Esophagus muscularis mucosa (tissue), 4 donors: ENCODE results near the gene PRRX2. TPM values are rescaled to one million over a fixed set of nuclear protein-coding genes. Genes with fewer than 3 reads are reported as not detected.
A peak's percentile ranks its signal among the peaks of the same experiment; 100 is the strongest.

ENCODE experiments used
- DNase-seq: peaks from one replicate; pipeline ENCODE4 v3.0.0-alpha.2; 2017; ENCODE audit errors: extremely low spot score
- H3K27ac ChIP-seq, 4 donors: fragments of 200-600 bp; sonication (generic); replicated peaks in 1 of 4; 1 replicate in 3 of 4; 2 replicates in 1 of 4; pipeline ENCODE4 v1.5.1; 2016 to 2019; ENCODE audit warnings: mild to moderate bottlenecking in 1 of 4
- H3K27me3 ChIP-seq, 4 donors: fragments of 200-600 bp; sonication (generic); one replicate each; pipeline versions ENCODE4 v1.5.1 to v1.6.0; 2016 to 2019
- H3K36me3 ChIP-seq, 4 donors: fragments of 200-600 bp; sonication (generic); one replicate each; pipeline ENCODE4 v1.5.1; 2016 to 2019
- H3K4me1 ChIP-seq, 4 donors: fragments of 200-600 bp; sonication (generic); one replicate each; pipeline ENCODE4 v1.5.1; 2016 to 2019
- H3K4me3 ChIP-seq, 4 donors: fragments of 200-600 bp; sonication (generic); 1 replicate in 2 of 4; 2 replicates in 2 of 4; pipeline ENCODE4 v1.5.1; 2016 to 2019; ENCODE audit warnings: mild to moderate bottlenecking in 4 of 4, moderate library complexity in 1 of 4
- H3K9me3 ChIP-seq, 4 donors: fragments of 200-600 bp; sonication (generic); 1 replicate in 3 of 4; 2 replicates in 1 of 4; pipeline ENCODE4 v1.5.1; 2016 to 2019
- EP300 ChIP-seq: sonication (generic); formaldehyde crosslinking; IDR thresholded peaks from one replicate; pipeline ENCODE4 v1.6.1; 2017; ENCODE audit warnings: antibody characterized with exemption
- POLR2A ChIP-seq: fragments of 450-650 bp; IDR thresholded peaks from one replicate; pipeline ENCODE4 v1.6.1; 2017; ENCODE audit warnings: antibody characterized with exemption, moderate library complexity, mild to moderate bottlenecking, low read depth
- POLR2AphosphoS5 ChIP-seq, 2 donors: sonication (generic); formaldehyde crosslinking; IDR thresholded peaks; one replicate each; pipeline ENCODE4 v1.6.1; 2017; ENCODE audit warnings: antibody characterized with exemption in 2 of 2
- WGBS: methylation state at CpG from one replicate; pipeline ENCODE4 v1.1.5; 2018; 5-methylcytosine and 5-hydroxymethylcytosine counted together
- intact Hi-C: fragments of 100-400 bp; cut with DNase I; formaldehyde crosslinking; loops from one replicate; pipeline ENCODE4 v1.15.1; 2023
- total RNA-seq, 4 donors: library from RNA; depleted of rRNA; stranded (reverse); fragments of >200 nt; gene quantifications; one replicate each; pipeline versions ENCODE4 v1.1.0 to v1.2.1, GENCODE V29; 2016
- TF ChIP-seq, protein P1 (sequence below), 3 experiments: fragments of 200-600 bp in 2 of 3; fragments of 450-650 bp in 1 of 3; sonication (generic) in 2 of 3; IDR thresholded peaks; one replicate each; pipeline ENCODE4 v1.5.1; 2017 to 2019; ENCODE audit warnings: antibody characterized with exemption in 3 of 3, mild to moderate bottlenecking in 2 of 3, moderate library complexity in 1 of 3

The PRRX2 gene
- total RNA-seq, 4 donors from 2014 or later: 1.7 to 13.1 (median 6.2) TPM

DNA sequence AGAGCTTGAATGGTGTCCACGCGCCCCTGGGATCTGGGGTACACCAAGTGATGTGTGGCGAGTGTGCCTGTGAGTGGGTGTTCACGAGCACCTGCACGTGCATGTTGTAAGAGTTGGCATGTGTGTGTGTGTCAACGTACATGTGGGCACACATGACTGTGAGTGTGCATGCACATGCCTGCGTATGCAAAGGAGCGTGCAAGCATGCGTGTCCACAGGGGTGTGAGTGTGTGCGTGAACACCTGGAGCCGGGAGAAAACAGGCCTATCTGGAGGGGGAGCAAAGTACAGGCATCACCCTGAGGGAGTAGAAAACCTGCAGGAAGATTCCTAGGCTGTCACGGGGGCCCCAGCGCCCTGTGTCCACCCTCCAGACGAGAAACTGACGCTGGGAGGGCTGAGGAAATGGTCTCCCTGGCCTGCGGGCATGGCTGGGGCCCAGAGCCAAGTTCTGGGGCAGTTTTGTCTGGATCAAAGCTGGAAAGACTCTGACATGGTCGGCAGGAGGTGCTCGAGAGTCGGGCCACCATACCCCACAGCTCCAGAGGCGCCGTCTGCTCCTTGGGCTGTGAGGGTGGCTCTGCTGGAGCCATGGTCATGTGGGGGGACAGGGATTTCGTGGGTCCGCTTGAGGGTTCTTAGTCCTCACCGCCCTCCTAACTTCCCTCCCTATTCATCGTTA lies 55.6 kb downstream of the PRRX2 start:
- TF ChIP-seq POLR2AphosphoS5 (IDR thresholded peaks at IDR 0.05) (no peak), POLR2A (no peak), EP300 (no peak)
- TF ChIP-seq, protein P1, sequence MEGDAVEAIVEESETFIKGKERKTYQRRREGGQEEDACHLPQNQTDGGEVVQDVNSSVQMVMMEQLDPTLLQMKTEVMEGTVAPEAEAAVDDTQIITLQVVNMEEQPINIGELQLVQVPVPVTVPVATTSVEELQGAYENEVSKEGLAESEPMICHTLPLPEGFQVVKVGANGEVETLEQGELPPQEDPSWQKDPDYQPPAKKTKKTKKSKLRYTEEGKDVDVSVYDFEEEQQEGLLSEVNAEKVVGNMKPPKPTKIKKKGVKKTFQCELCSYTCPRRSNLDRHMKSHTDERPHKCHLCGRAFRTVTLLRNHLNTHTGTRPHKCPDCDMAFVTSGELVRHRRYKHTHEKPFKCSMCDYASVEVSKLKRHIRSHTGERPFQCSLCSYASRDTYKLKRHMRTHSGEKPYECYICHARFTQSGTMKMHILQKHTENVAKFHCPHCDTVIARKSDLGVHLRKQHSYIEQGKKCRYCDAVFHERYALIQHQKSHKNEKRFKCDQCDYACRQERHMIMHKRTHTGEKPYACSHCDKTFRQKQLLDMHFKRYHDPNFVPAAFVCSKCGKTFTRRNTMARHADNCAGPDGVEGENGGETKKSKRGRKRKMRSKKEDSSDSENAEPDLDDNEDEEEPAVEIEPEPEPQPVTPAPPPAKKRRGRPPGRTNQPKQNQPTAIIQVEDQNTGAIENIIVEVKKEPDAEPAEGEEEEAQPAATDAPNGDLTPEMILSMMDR (IDR thresholded peaks at IDR 0.05): no peak
- Histone ChIP-seq H3K36me3 (no peaks in the 10 kb centered on the region), H3K27me3 (peaks cover 0 to 4% (median 0%) of the 10 kb centered on the region in 4 donors), H3K27ac (no peak overlapping the region), H3K4me3 (no peak overlapping the region), H3K4me1 (peaks cover 0 to 15% (median 9%) of the 10 kb centered on the region in 4 donors), H3K9me3 (no peaks in the 10 kb centered on the region)
- intact Hi-C loops: no loop called here
- DNase-seq: no peak
- 92% methylated on average over 15 of the region's 25 CpGs for WGBS

DNA sequence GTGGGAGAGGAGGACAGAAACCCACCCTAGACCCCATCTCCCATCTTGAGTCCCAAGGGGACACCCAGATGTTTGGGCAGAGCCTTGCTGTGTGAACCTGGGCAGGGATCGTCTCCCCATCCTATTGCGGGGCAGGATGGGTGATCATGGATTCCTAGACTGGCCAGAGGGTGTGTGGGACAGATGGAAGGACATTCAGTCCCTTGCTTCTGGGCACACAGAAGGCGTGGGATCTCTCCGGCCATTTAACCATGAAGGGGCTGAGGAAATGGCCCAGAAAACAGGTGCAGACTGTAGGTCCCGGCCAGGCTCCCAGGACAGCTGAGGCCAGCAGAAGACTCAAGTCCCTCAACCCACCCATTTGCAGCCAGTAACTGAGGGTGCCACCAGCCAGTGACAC lies 57.5 kb downstream of the PRRX2 start:
- 90% methylated on average over 2 of the region's 5 CpGs for WGBS

DNA sequence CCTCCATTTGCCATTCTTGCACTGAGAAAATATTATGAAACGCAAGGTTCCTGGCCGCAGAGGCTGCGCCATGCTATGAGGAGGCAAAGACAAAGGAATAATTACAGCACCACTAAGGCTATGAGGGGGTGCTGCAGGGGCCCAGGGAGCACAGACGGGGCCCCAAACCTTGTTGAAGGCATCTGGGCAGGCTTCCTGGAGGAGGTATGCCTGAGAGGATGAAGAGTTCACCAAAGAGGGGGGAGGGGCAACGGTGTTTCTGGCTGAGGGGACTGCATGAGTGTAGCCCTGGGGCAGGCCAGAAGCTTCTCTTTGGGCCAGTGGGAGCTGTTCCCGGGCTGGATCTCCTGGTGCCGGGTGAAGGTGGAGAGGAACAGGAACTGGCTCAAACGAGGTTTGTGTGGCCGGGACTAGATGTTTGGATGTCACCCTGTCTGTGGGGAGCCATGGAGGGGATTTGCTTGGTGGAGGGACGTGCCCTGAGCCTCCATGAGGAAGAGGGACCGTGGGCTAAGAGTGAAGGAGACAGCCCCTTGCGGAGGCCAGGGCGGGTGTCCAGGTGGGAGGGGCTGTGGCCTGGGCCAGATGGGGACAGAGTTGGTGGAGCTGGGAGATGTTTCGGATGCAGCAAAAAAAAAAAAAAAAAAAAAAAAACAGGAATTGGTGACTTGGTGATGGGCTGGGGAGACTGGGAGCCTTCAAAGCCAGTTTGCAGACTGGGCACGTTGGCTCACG lies 59.2 kb downstream of the PRRX2 start:
- H3K36me3 ChIP-seq: no peaks in the 10 kb centered on the region
- DNase-seq: no peak
- H3K27ac ChIP-seq: no peak overlapping the region
- H3K9me3 ChIP-seq: no peaks in the 10 kb centered on the region
- no peak for TF ChIP-seq POLR2A
- TF ChIP-seq, protein P1 (IDR thresholded peaks at IDR 0.05): no peak
- TF ChIP-seq EP300: no peak
- no peak for TF ChIP-seq POLR2AphosphoS5 (IDR thresholded peaks at IDR 0.05)
- peaks cover 0 to 4% (median 0%) of the 10 kb centered on the region in 4 donors for H3K27me3 ChIP-seq
- intact Hi-C loops: no loop called here
- H3K4me3 ChIP-seq: no peak overlapping the region
- WGBS: 86% methylated on average over 15 of the region's 16 CpGs
- peaks cover 9 to 18% (median 17%) of the 10 kb centered on the region in 4 donors for H3K4me1 ChIP-seq

More for the DNA sequence above, 57.5 kb downstream of the PRRX2 start:
- peaks cover 9 to 18% (median 17%) of the 10 kb centered on the region in 4 donors for H3K4me1 ChIP-seq
- no peak overlapping the region for H3K27ac ChIP-seq
- no peaks in the 10 kb centered on the region for H3K9me3 ChIP-seq
- peaks cover 0 to 4% (median 0%) of the 10 kb centered on the region in 4 donors for H3K27me3 ChIP-seq
- no peaks in the 10 kb centered on the region for H3K36me3 ChIP-seq
- intact Hi-C loops: no loop called here
- no peak for DNase-seq
- H3K4me3 ChIP-seq: no peak overlapping the region
- TF ChIP-seq POLR2A (no peak), POLR2AphosphoS5 (IDR thresholded peaks at IDR 0.05) (no peak), EP300 (no peak)
- TF ChIP-seq, protein P1 (IDR thresholded peaks at IDR 0.05): no peak

DNA sequence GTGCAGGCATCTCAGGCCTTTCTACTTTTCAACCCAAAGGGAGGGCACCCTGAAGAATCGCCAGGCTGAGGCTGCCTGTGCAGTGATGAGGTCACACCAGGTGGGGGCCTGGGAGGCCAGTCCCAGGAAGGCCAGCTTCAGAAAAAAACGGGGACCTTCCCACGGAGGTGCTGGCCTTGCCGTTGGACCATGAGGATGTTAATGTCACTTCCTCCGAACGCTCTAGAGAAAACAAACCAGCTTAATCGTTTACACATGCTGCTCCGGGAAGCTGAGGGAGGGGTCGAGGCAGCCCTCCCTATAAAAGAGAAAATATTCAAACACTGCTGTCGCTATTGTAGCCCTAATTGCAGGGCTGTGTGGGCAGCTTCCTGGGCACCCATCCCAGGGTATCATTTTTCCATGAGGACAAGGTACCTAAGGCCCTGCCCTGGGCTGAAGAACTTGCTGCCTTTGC lies 60.4 kb downstream of the PRRX2 start:
- no peak overlapping the region for H3K4me3 ChIP-seq
- DNase-seq: no peak
- no peaks in the 10 kb centered on the region for H3K9me3 ChIP-seq
- no peaks in the 10 kb centered on the region for H3K36me3 ChIP-seq
- intact Hi-C loops: no loop called here
- no peak for TF ChIP-seq POLR2A
- TF ChIP-seq, protein P1 (IDR thresholded peaks at IDR 0.05): no peak
- no peak for TF ChIP-seq POLR2AphosphoS5 (IDR thresholded peaks at IDR 0.05)
- TF ChIP-seq EP300: no peak
- H3K4me1 ChIP-seq: peaks cover 9 to 18% (median 17%) of the 10 kb centered on the region in 4 donors
- peaks cover 0 to 4% (median 0%) of the 10 kb centered on the region in 4 donors for H3K27me3 ChIP-seq
- 17% methylated on average over 9 of the region's 10 CpGs for WGBS
- H3K27ac ChIP-seq: peak overlapping the region in 2 of 4 donors; percentile 18 to 44
